ENCODE data around the gene ANKRD16.
"Not testable (repeated sequence)": the region's sequence is repeated elsewhere in the genome, so short reads cannot be mapped to it uniquely, and the experiment has no call there.

The ANKRD16 gene

GRCh38 chr10:5902511-5903274 lies 13.0 kb upstream of the ANKRD16 start:
- no peak for DNase-seq

- no peak for DNase-seq
Measured at GRCh38 chr10:5900247-5900646, 10.6 kb upstream of the ANKRD16 start.

GRCh38 chr10:5898163-5898562 lies 8.5 kb upstream of the ANKRD16 start:
- DNase-seq, result no peak

GRCh38 chr10:5897504-5897903 lies 7.8 kb upstream of the ANKRD16 start:
- no peak for DNase-seq

- DNase-seq, result no peak
Measured at GRCh38 chr10:5897053-5897340, 7.3 kb upstream of the ANKRD16 start.

GRCh38 chr10:5896208-5897052 lies 6.7 kb upstream of the ANKRD16 start:
- no peak for DNase-seq

GRCh38 chr10:5895804-5896203 lies 6.1 kb upstream of the ANKRD16 start:
- no peak for DNase-seq

- no peak for DNase-seq
Measured at GRCh38 chr10:5895365-5895764, 5.7 kb upstream of the ANKRD16 start.

- no peak for DNase-seq
Measured at GRCh38 chr10:5894873-5895272, 5.2 kb upstream of the ANKRD16 start.

GRCh38 chr10:5894403-5894802 lies 4.7 kb upstream of the ANKRD16 start:
- DNase-seq, result no peak

- DNase-seq, result no peak
Measured at GRCh38 chr10:5893321-5893720, 3.6 kb upstream of the ANKRD16 start.

- DNase-seq, result no peak
Measured at GRCh38 chr10:5892007-5892406, 2.3 kb upstream of the ANKRD16 start.

- no peak for DNase-seq
Measured at GRCh38 chr10:5891009-5891408, 1.3 kb upstream of the ANKRD16 start.

- DNase-seq, result peak; percentile 62
Measured at GRCh38 chr10:5890452-5890915, 791 bp upstream of the ANKRD16 start.

GRCh38 chr10:5888843-5889623 lies 660 bp downstream of the ANKRD16 start:
- peak; percentile 81 for DNase-seq

- DNase-seq, result no peak
Measured at GRCh38 chr10:5888351-5888750, 1.3 kb downstream of the ANKRD16 start.

- DNase-seq, result no peak
Measured at GRCh38 chr10:5887641-5888040, 2.1 kb downstream of the ANKRD16 start.

- DNase-seq, result no peak
Measured at GRCh38 chr10:5887029-5887428, 2.7 kb downstream of the ANKRD16 start.

GRCh38 chr10:5885619-5886018 lies 4.1 kb downstream of the ANKRD16 start:
- DNase-seq, result no peak

GRCh38 chr10:5882961-5883360 lies 6.7 kb downstream of the ANKRD16 start:
- DNase-seq, result no peak

- DNase-seq, result not testable (repeated sequence)
Measured at GRCh38 chr10:5877041-5877440, 12.7 kb downstream of the ANKRD16 start.

GRCh38 chr10:5876181-5876768 lies 13.4 kb downstream of the ANKRD16 start:
- DNase-seq, result no peak

- DNase-seq, result peak; percentile 68
Measured at GRCh38 chr10:5873515-5873995, 16.1 kb downstream of the ANKRD16 start.
